SK-N-SH treated with all-trans-retinoic acid at 6 μM for 48 hours (cell line): ENCODE data around the gene ALLC.

Experiments used
- ATAC-seq: fragments of 200-7000 bp; cut with Tn5 transposase; 3 replicates; pipeline ENCODE4 v1.9.1; 2020; ENCODE audit warnings: mild to moderate bottlenecking, moderate library complexity
- ARNTL ChIP-seq: fragments of 450-650 bp; formaldehyde crosslinking; IDR thresholded peaks from 2 replicates; pipeline ENCODE4 v1.5.0; 2020; ENCODE audit warnings: low read depth, mild to moderate bottlenecking, moderate library complexity, borderline replicate concordance
- BACH2 ChIP-seq: fragments of 250-450 bp; sonication (Bioruptor Pico); IDR thresholded peaks from 2 replicates; pipeline ENCODE4 v1.9.0; 2021; ENCODE audit warnings: mild to moderate bottlenecking, borderline replicate concordance
- CSDC2 ChIP-seq: fragments of 250-450 bp; sonication (Bioruptor Pico); IDR thresholded peaks from 2 replicates; pipeline ENCODE4 v1.5.0; 2020; ENCODE audit warnings: mild to moderate bottlenecking, moderate library complexity
- ESRRG ChIP-seq: fragments of 250-450 bp; sonication (Bioruptor Pico); IDR thresholded peaks from 2 replicates; pipeline ENCODE4 v1.6.1; 2021; ENCODE audit warnings: mild to moderate bottlenecking
- ISL1 ChIP-seq: fragments of 250-450 bp; sonication (Bioruptor Pico); IDR thresholded peaks from 2 replicates; pipeline ENCODE4 v2.1.2; 2022; ENCODE audit warnings: mild to moderate bottlenecking, moderate library complexity
- OSR1 ChIP-seq: fragments of 250-450 bp; sonication (Bioruptor Pico); IDR thresholded peaks from 2 replicates; pipeline ENCODE4 v1.8.0; 2022; ENCODE audit warnings: moderate library complexity, mild to moderate bottlenecking, inconsistent platforms
- PPARA ChIP-seq: fragments of 250-450 bp; sonication (Bioruptor Pico); IDR thresholded peaks from 2 replicates; pipeline ENCODE4 v1.5.0; 2020; ENCODE audit warnings: mild to moderate bottlenecking, borderline replicate concordance
- RARB ChIP-seq: fragments of 250-450 bp; sonication (Bioruptor Pico); IDR thresholded peaks from 2 replicates; pipeline ENCODE4 v1.8.0; 2021; ENCODE audit warnings: mild to moderate bottlenecking, moderate library complexity
- SNAI2 ChIP-seq: fragments of 250-450 bp; sonication (Bioruptor Pico); IDR thresholded peaks from 2 replicates; pipeline ENCODE4 v1.5.0; 2020; ENCODE audit warnings: mild to moderate bottlenecking, moderate library complexity
- TCF4 ChIP-seq: fragments of 250-450 bp; sonication (Bioruptor Pico); IDR thresholded peaks from 2 replicates; pipeline ENCODE4 v1.8.0; 2021; ENCODE audit warnings: mild to moderate bottlenecking, moderate library complexity, borderline replicate concordance
- ZC3H10 ChIP-seq: fragments of 250-450 bp; sonication (Bioruptor Pico); IDR thresholded peaks from 2 replicates; pipeline ENCODE4 v1.5.1; 2021; ENCODE audit warnings: mild to moderate bottlenecking, moderate library complexity
- ZFP3 ChIP-seq: fragments of 250-450 bp; sonication (Bioruptor Pico); IDR thresholded peaks from 2 replicates; pipeline ENCODE4 v1.5.0; 2020; ENCODE audit warnings: mild to moderate bottlenecking, moderate library complexity
- ZFP30 ChIP-seq: fragments of 450-650 bp; formaldehyde crosslinking; IDR thresholded peaks from 2 replicates; pipeline ENCODE4 v1.5.0; 2022; ENCODE audit warnings: mild to moderate bottlenecking, moderate library complexity
- ZNF565 ChIP-seq: fragments of 450-650 bp; formaldehyde crosslinking; conservative IDR thresholded peaks from 2 replicates; pipeline ENCODE4 v1.5.0; 2020; ENCODE audit warnings: low read depth, mild to moderate bottlenecking, moderate library complexity
- ZNF70 ChIP-seq: fragments of 450-650 bp; formaldehyde crosslinking; IDR thresholded peaks from 2 replicates; pipeline ENCODE4 v1.5.0; 2020; ENCODE audit warnings: mild to moderate bottlenecking, moderate library complexity
- TF ChIP-seq, protein P1 (sequence below): fragments of 250-450 bp; sonication (Bioruptor Pico); IDR thresholded peaks from 2 replicates; pipeline ENCODE4 v1.5.1; 2020; ENCODE audit warnings: low read depth, mild to moderate bottlenecking, moderate library complexity
- TF ChIP-seq, protein P2 (sequence below): fragments of 250-450 bp; sonication (Bioruptor Pico); IDR thresholded peaks from 2 replicates; pipeline ENCODE4 v1.8.0; 2020; ENCODE audit warnings: mild to moderate bottlenecking, moderate library complexity, borderline replicate concordance
- TF ChIP-seq, protein P3 (sequence below): fragments of 250-450 bp; sonication (Bioruptor Pico); IDR thresholded peaks from 2 replicates; pipeline ENCODE4 v1.5.0; 2020; ENCODE audit warnings: mild to moderate bottlenecking, moderate library complexity
- TF ChIP-seq, protein P4 (sequence below): fragments of 250-450 bp; sonication (Bioruptor Pico); IDR thresholded peaks from 2 replicates; pipeline ENCODE4 v1.8.0; 2021; ENCODE audit warnings: low read depth, mild to moderate bottlenecking, moderate library complexity, borderline replicate concordance
- TF ChIP-seq, protein P5 (sequence below): fragments of 250-450 bp; sonication (Bioruptor Pico); IDR thresholded peaks from 2 replicates; pipeline ENCODE4 v1.5.1; 2021; ENCODE audit warnings: mild to moderate bottlenecking, moderate library complexity

The ALLC gene

DNA sequence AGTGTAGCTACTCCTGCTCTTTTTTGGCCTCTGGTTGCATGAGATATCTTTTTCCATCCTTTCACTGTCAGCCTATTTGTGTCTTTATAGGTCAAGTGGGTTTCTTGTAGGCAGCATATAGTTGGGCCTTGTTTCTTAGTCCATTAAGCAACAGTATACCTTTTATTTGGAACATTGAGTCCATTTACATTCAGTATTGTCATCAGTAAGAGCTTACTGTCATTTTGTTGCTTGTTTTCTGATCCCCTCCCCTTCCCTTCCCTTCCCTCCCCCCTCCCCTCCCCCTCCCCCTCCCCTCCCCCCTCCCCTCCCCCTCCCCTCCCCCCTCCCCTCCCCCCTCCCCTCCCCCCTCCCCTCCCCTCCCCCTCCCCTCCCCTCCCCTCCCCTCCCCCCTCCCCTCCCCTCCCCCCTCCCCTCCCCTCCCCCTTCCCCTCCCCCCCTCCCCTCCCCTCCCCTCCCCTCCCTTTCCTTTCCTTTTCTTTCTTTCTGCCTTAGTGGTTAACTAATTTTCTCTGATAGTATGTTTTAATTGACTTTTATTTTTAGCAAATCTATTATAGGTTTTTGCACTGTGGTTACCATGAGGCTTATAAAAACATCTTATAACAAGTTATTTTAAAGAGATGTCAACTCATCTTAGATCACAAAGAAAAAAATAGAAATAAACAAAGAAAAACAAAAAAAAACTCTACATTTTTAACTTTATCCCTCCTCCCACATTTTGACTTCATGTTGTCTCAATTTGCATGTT, 32.2 kb downstream of the ALLC start (continued):
- TF ChIP-seq ZNF70 (CRISPR knock-in tag) (no peak), RARB (CRISPR knock-in tag) (no peak), PPARA (CRISPR knock-in tag) (no peak)

DNA sequence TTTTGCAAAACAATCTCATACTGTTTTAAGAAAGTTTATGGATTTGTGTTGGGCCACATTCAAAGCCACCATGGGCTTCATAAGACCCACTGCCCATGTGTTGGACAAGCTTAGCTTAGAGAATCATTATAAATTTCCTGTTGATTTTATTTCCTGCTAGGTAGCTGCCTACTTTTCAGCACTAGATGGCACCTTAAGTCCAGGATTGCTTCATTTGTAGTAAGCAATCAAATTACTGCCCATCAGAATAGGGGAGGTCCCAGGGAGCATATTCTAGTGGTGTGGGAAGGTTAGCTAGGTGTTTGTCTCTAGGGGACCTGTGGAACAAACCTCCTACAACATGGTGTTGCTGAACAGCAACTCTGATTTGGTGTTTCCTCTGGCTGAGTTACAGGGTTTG, 34.4 kb downstream of the ALLC start:
- ATAC-seq, result peak; percentile 34; the same call in 2 of the 3 replicates

DNA sequence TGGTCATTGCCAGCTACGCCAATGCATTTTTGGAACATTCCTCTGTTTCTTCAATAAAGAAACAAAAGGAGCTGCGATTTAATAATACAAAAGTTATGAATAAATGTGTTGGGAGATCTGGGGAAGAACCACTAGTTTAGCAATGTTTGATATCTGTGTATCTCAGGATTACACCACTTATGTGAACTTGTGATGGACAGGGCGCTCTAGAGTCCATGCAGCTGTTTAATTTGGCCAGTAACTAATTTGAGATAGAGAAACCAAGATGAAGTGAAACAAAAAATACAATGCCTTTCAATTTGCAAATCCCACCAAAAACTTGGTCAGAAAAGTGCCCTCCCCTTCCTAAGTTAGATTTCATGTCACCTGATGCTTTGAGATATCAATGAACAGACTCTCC, 38.5 kb downstream of the ALLC start:
- TF ChIP-seq TCF4 (CRISPR knock-in tag) (no peak), ZNF70 (CRISPR knock-in tag) (no peak), ESRRG (CRISPR knock-in tag) (no peak), ZFP3 (CRISPR knock-in tag) (no peak), BACH2 (CRISPR knock-in tag) (no peak), SNAI2 (no peak), ZNF565 (CRISPR knock-in tag) (no peak), CSDC2 (CRISPR knock-in tag) (no peak), PPARA (CRISPR knock-in tag) (no peak), ZFP30 (CRISPR knock-in tag) (no peak), OSR1 (CRISPR knock-in tag) (no peak), ZC3H10 (no peak)
- TF ChIP-seq, protein P1, sequence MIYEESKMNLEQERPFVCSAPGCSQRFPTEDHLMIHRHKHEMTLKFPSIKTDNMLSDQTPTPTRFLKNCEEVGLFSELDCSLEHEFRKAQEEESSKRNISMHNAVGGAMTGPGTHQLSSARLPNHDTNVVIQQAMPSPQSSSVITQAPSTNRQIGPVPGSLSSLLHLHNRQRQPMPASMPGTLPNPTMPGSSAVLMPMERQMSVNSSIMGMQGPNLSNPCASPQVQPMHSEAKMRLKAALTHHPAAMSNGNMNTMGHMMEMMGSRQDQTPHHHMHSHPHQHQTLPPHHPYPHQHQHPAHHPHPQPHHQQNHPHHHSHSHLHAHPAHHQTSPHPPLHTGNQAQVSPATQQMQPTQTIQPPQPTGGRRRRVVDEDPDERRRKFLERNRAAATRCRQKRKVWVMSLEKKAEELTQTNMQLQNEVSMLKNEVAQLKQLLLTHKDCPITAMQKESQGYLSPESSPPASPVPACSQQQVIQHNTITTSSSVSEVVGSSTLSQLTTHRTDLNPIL (CRISPR knock-in tag), result no peak
- TF ChIP-seq, protein P2, sequence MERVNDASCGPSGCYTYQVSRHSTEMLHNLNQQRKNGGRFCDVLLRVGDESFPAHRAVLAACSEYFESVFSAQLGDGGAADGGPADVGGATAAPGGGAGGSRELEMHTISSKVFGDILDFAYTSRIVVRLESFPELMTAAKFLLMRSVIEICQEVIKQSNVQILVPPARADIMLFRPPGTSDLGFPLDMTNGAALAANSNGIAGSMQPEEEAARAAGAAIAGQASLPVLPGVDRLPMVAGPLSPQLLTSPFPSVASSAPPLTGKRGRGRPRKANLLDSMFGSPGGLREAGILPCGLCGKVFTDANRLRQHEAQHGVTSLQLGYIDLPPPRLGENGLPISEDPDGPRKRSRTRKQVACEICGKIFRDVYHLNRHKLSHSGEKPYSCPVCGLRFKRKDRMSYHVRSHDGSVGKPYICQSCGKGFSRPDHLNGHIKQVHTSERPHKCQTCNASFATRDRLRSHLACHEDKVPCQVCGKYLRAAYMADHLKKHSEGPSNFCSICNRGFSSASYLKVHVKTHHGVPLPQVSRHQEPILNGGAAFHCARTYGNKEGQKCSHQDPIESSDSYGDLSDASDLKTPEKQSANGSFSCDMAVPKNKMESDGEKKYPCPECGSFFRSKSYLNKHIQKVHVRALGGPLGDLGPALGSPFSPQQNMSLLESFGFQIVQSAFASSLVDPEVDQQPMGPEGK (CRISPR knock-in tag), result no peak
- TF ChIP-seq, protein P3, sequence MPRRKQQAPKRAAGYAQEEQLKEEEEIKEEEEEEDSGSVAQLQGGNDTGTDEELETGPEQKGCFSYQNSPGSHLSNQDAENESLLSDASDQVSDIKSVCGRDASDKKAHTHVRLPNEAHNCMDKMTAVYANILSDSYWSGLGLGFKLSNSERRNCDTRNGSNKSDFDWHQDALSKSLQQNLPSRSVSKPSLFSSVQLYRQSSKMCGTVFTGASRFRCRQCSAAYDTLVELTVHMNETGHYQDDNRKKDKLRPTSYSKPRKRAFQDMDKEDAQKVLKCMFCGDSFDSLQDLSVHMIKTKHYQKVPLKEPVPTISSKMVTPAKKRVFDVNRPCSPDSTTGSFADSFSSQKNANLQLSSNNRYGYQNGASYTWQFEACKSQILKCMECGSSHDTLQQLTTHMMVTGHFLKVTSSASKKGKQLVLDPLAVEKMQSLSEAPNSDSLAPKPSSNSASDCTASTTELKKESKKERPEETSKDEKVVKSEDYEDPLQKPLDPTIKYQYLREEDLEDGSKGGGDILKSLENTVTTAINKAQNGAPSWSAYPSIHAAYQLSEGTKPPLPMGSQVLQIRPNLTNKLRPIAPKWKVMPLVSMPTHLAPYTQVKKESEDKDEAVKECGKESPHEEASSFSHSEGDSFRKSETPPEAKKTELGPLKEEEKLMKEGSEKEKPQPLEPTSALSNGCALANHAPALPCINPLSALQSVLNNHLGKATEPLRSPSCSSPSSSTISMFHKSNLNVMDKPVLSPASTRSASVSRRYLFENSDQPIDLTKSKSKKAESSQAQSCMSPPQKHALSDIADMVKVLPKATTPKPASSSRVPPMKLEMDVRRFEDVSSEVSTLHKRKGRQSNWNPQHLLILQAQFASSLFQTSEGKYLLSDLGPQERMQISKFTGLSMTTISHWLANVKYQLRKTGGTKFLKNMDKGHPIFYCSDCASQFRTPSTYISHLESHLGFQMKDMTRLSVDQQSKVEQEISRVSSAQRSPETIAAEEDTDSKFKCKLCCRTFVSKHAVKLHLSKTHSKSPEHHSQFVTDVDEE (CRISPR knock-in tag), result no peak
- TF ChIP-seq, all 23 proteins: peak for 0
- ATAC-seq, result no peak

More for the DNA sequence above, 34.4 kb downstream of the ALLC start:
- TF ChIP-seq OSR1 (CRISPR knock-in tag), result no peak
- TF ChIP-seq ZNF70 (CRISPR knock-in tag), result peak; percentile 58; the same call in 1 of the 2 replicates

DNA sequence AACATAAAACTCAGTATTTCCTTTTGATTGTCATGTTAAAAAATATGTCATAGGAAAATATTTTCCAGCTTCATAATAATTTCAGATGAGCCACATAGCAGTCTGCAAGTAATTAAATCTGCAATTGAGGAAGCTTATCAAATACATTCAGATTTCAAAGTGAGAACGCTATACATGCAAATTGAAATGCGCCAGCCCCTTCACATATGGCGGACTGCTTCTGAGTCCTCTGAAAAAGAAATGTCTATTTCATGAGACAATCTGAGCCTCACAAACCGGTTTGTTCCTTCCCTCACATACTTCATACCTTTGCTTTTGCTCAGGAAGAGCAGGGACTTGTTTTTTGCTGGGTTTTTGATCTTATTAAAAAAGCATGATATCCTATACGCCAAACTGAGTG, 43.1 kb downstream of the ALLC start:
- TF ChIP-seq CSDC2 (CRISPR knock-in tag), result no peak
- TF ChIP-seq SNAI2, result no peak
- TF ChIP-seq ARNTL (CRISPR knock-in tag), result no peak
- TF ChIP-seq PPARA (CRISPR knock-in tag), result no peak
- TF ChIP-seq, protein P4, sequence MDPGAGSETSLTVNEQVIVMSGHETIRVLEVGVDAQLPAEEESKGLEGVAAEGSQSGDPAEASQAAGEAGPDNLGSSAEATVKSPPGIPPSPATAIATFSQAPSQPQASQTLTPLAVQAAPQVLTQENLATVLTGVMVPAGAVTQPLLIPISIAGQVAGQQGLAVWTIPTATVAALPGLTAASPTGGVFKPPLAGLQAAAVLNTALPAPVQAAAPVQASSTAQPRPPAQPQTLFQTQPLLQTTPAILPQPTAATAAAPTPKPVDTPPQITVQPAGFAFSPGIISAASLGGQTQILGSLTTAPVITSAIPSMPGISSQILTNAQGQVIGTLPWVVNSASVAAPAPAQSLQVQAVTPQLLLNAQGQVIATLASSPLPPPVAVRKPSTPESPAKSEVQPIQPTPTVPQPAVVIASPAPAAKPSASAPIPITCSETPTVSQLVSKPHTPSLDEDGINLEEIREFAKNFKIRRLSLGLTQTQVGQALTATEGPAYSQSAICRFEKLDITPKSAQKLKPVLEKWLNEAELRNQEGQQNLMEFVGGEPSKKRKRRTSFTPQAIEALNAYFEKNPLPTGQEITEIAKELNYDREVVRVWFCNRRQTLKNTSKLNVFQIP, result no peak
- TF ChIP-seq OSR1 (CRISPR knock-in tag), result no peak
- TF ChIP-seq, protein P5, sequence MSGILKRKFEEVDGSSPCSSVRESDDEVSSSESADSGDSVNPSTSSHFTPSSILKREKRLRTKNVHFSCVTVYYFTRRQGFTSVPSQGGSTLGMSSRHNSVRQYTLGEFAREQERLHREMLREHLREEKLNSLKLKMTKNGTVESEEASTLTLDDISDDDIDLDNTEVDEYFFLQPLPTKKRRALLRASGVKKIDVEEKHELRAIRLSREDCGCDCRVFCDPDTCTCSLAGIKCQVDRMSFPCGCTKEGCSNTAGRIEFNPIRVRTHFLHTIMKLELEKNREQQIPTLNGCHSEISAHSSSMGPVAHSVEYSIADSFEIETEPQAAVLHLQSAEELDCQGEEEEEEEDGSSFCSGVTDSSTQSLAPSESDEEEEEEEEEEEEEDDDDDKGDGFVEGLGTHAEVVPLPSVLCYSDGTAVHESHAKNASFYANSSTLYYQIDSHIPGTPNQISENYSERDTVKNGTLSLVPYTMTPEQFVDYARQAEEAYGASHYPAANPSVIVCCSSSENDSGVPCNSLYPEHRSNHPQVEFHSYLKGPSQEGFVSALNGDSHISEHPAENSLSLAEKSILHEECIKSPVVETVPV (CRISPR knock-in tag), result no peak
- TF ChIP-seq ISL1 (CRISPR knock-in tag), result no peak
- TF ChIP-seq, protein P2 (CRISPR knock-in tag), result no peak
- ATAC-seq, result no peak
